ENCODE results near the gene ATP11A.

GRCh38 chr13:112724788-112725345, 35.0 kb downstream of the ATP11A start:
- no peak for TF ChIP-seq CTCF (IDR thresholded peaks at IDR 0.05 in 2 of 3, conservative IDR thresholded peaks at IDR 0.05 in 1 of 3; ENCODE audit: borderline replicate concordance in 1 of 3, insufficient read depth in 1 of 3, low read depth in 2 of 3, low read length in 2 of 3)
- TF ChIP-seq SIN3A (IDR thresholded peaks at IDR 0.05; ENCODE audit: low read depth), result no peak

Data from HCT116 (cell line).